ENCODE data around the gene NTN5. TPM values are rescaled to one million over a fixed set of nuclear protein-coding genes. Genes with fewer than 3 reads are reported as not detected.

Gene NTN5
- total and polyA plus RNA-seq, 2 of the 4 experiments (the other 2 are of a cell fraction), result 0.19 TPM; not detected in 1

- Histone ChIP-seq H3K4me2 (ENCODE audit: low read depth, low read length) (no peak overlapping the region), H2BK5ac (ENCODE audit: low read depth, low read length, poor library complexity, severe bottlenecking) (no peak overlapping the region), H3K23ac (ENCODE audit: low read depth, low read length) (no peak overlapping the region), H3K9ac (ENCODE audit: low read depth, low read length) (no peak overlapping the region), H3K79me1 (ENCODE audit: low read depth in 1 of 2, low read length in 2 of 2) (no peaks in the 10 kb centered on the region), H2AK5ac (ENCODE audit: low read depth, low read length) (no peak overlapping the region), H4K8ac (ENCODE audit: low read depth in 2 of 2, low read length in 2 of 2) (no peak overlapping the region), H2AFZ (replicated peaks; ENCODE audit: low read length, poor library complexity) (no peak overlapping the region), H4K20me1 (ENCODE audit: insufficient read depth, low read length) (no peaks in the 10 kb centered on the region), H4K91ac (ENCODE audit: insufficient read depth, low read depth, low read length) (no peak overlapping the region), H2AK9ac (replicated peaks; ENCODE audit: low read depth, low read length, poor library complexity) (no peak overlapping the region), H4K5ac (ENCODE audit: low read depth, low read length) (no peak overlapping the region), H3K56ac (ENCODE audit: extremely low read depth, insufficient read depth, low read length) (no peak overlapping the region), H2BK15ac (ENCODE audit: low read depth, low read length) (no peak overlapping the region), H3K4ac (ENCODE audit: low read depth, low read length) (no peak overlapping the region), H2BK20ac (ENCODE audit: low read depth, low read length) (no peak overlapping the region), H3K14ac (replicated peaks; ENCODE audit: low read depth, low read length) (no peak overlapping the region), H3K9me3 (ENCODE audit: control insufficient read depth, insufficient read depth, low read length) (no peaks in the 10 kb centered on the region), H3K4me3 (ENCODE audit: insufficient read depth, low read depth, low read length) (no peak overlapping the region), H3K27ac (ENCODE audit: insufficient read depth, low read length) (no peak overlapping the region), H3K4me1 (ENCODE audit: control insufficient read depth, insufficient read depth, low read length) (no peaks in the 10 kb centered on the region), H3K36me3 (ENCODE audit: control insufficient read depth, insufficient read depth, low read length) (no peaks in the 10 kb centered on the region), H3K27me3 (ENCODE audit: control insufficient read depth, insufficient read depth, low read length) (peaks cover 2% of the 10 kb centered on the region), H2BK120ac (ENCODE audit: low read depth, low read length) (no peak overlapping the region), H3K18ac (ENCODE audit: low read depth, low read length) (no peak overlapping the region), H3K9me1 (ENCODE audit: insufficient read depth, low read length) (no peaks in the 10 kb centered on the region)
- intact Hi-C loops (cut with micrococcal nuclease), result no loop called here
- no TSS peak for BruUV-seq (replicated peaks)
- ATAC-seq (ENCODE audit: low read depth), result no peak
- ChIA-PET CTCF (no interaction called here), POLR2A (ENCODE audit: unreplicated experiment) (no interaction called here)
- no peak for TF ChIP-seq RFX5 (IDR thresholded peaks at IDR 0.05; ENCODE audit: low read depth, low read length)
- TF ChIP-seq MXI1 (IDR thresholded peaks at IDR 0.05; ENCODE audit: borderline replicate concordance, low read depth, low read length), result no peak
- no peak for TF ChIP-seq CTCF (conservative IDR thresholded peaks at IDR 0.05; ENCODE audit: low read depth, low read length)
- TF ChIP-seq BHLHE40 (IDR thresholded peaks at IDR 0.05; ENCODE audit: low read depth, low read length), result no peak
- TF ChIP-seq SMC3 (IDR thresholded peaks at IDR 0.05; ENCODE audit: low read depth, low read length), result no peak
- TF ChIP-seq RCOR1 (IDR thresholded peaks at IDR 0.05; ENCODE audit: insufficient replicate concordance, low read length), result no peak
- no peak for TF ChIP-seq ELK1 (IDR thresholded peaks at IDR 0.05; ENCODE audit: borderline replicate concordance, low read depth, low read length)
- TF ChIP-seq RAD21 (IDR thresholded peaks at IDR 0.05; ENCODE audit: low read length), result no peak
- TF ChIP-seq CEBPB (IDR thresholded peaks at IDR 0.05; ENCODE audit: low read depth, low read length), result no peak
- no peak for TF ChIP-seq POLR2A (IDR thresholded peaks at IDR 0.05; ENCODE audit: low read depth, low read length)
- no peak for TF ChIP-seq FOS (IDR thresholded peaks at IDR 0.05; ENCODE audit: low read depth, low read length)
- no peak for TF ChIP-seq USF2 (IDR thresholded peaks at IDR 0.05; ENCODE audit: low read depth, low read length)
- TF ChIP-seq MAFK (IDR thresholded peaks at IDR 0.05; ENCODE audit: low read depth, low read length), result no peak
- no peak for TF ChIP-seq CHD1 (IDR thresholded peaks at IDR 0.05; ENCODE audit: low read depth, low read length)
- TF ChIP-seq NFE2L2 (IDR thresholded peaks at IDR 0.05; ENCODE audit: low read depth, low read length), result no peak
- no peak for TF ChIP-seq MAZ (IDR thresholded peaks at IDR 0.05; ENCODE audit: borderline replicate concordance, low read depth, low read length)
- DNase-seq, result no peak
- dilution Hi-C loops (cut with HindIII; ENCODE audit: low sequenced_read_pairs, unreplicated experiment), result no loop called here
- WGBS, 2 experiments (ENCODE audit: extremely low coverage in 2 of 2, insufficient read length in 1 of 2), result 50% methylated on average over 2 of the region's 14 CpGs; no CpG with 5 or more reads in 1 of the 2 experiments
- in situ Hi-C loops (cut with MboI; ENCODE audit: low sequenced_read_pairs), result no loop called here
These were observed 8.3 kb downstream of the NTN5 start for GRCh38 chr19:48664476-48664875.

Data from IMR-90 (cell line).